Vagina (tissue), 2 donors: ENCODE data around the gene RHBDL3. TPM values are rescaled to one million over a fixed set of nuclear protein-coding genes. Genes with fewer than 3 reads are reported as not detected.
A peak's percentile ranks its signal among the peaks of the same experiment; 100 is the strongest.

Experiments used
- DNase-seq, 2 donors: peaks; one replicate each; pipeline ENCODE4 v3.0.0-alpha.2; 2017; ENCODE audit errors: extremely low spot score in 2 of 2
- H3K27ac ChIP-seq: fragments of 200-600 bp; sonication (generic); one replicate; pipeline ENCODE4 v1.5.1; 2019
- H3K27me3 ChIP-seq: fragments of 200-600 bp; sonication (generic); one replicate; pipeline ENCODE4 v1.5.1; 2019
- H3K36me3 ChIP-seq, 2 donors: fragments of 200-600 bp; sonication (generic); one replicate each; pipeline ENCODE4 v1.5.1; 2017 to 2019
- H3K4me1 ChIP-seq: fragments of 200-600 bp; sonication (generic); one replicate; pipeline ENCODE4 v1.5.1; 2019
- H3K4me3 ChIP-seq, 2 donors: fragments of 200-600 bp; sonication (generic); 1 replicate in 1 of 2; 2 replicates in 1 of 2; pipeline ENCODE4 v1.5.1; 2016 to 2019
- H3K9me3 ChIP-seq: fragments of 200-600 bp; sonication (generic); one replicate; pipeline ENCODE4 v1.5.1; 2019
- POLR2A ChIP-seq, 2 donors: fragments of 450-650 bp; IDR thresholded peaks; one replicate each; pipeline ENCODE4 v1.6.1; 2017; ENCODE audit warnings: antibody characterized with exemption in 2 of 2, mild to moderate bottlenecking in 2 of 2, moderate library complexity in 2 of 2
- POLR2AphosphoS5 ChIP-seq, 2 donors: sonication (generic); formaldehyde crosslinking; IDR thresholded peaks; one replicate each; pipeline ENCODE4 v1.9.0; 2017; ENCODE audit warnings: antibody characterized with exemption in 2 of 2, mild to moderate bottlenecking in 2 of 2, low read depth in 1 of 2; ENCODE audit not compliant: insufficient read depth in 1 of 2
- intact Hi-C: fragments of 100-400 bp; cut with DNase I; formaldehyde crosslinking; loops from one replicate; pipeline ENCODE4 v1.15.1; 2023
- total RNA-seq: library from RNA; depleted of rRNA; stranded (reverse); fragments of >200 nt; gene quantifications from one replicate; pipeline ENCODE4 v1.2.3, GENCODE V29; 2016
- TF ChIP-seq, protein P1 (sequence below), 3 experiments: fragments of 450-650 bp in 2 of 3; fragments of 200-600 bp in 1 of 3; sonication (generic) in 1 of 3; IDR thresholded peaks; one replicate each; pipeline ENCODE4 v1.5.1; 2017 to 2019; ENCODE audit warnings: antibody characterized with exemption in 3 of 3, mild to moderate bottlenecking in 2 of 3, moderate library complexity in 2 of 3

RHBDL3 gene
- total RNA-seq, 1 donor from 2014 or later, result 1.7 TPM

DNA sequence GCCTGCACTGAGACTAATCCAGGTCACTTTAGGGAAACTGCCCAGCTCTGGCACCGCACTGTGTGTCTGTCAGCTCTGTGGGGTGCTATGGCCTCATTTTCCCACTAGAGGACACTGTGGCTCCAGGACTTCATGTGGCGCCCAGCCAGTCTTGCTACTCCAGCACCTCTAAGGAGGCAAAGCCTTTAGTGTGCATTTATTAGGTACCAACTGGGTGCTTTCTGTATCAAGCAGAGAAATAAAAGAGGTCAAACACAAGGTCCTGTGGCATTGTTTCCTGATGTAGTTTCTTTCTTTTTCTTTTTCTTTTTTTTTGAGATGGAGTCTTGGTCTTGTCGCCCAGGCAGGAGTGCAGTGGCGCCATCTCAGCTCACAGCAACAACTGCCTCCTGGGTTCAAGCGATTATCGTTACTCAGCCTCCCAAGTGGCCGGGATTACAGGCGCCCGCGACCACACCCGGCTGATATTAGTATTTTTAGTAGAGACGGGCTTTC is 12.5 kb upstream of the RHBDL3 start:
- H3K4me3 ChIP-seq, result no peak overlapping the region
- H3K27me3 ChIP-seq, result no peaks in the 10 kb centered on the region
- no peak for DNase-seq
- TF ChIP-seq, protein P1, sequence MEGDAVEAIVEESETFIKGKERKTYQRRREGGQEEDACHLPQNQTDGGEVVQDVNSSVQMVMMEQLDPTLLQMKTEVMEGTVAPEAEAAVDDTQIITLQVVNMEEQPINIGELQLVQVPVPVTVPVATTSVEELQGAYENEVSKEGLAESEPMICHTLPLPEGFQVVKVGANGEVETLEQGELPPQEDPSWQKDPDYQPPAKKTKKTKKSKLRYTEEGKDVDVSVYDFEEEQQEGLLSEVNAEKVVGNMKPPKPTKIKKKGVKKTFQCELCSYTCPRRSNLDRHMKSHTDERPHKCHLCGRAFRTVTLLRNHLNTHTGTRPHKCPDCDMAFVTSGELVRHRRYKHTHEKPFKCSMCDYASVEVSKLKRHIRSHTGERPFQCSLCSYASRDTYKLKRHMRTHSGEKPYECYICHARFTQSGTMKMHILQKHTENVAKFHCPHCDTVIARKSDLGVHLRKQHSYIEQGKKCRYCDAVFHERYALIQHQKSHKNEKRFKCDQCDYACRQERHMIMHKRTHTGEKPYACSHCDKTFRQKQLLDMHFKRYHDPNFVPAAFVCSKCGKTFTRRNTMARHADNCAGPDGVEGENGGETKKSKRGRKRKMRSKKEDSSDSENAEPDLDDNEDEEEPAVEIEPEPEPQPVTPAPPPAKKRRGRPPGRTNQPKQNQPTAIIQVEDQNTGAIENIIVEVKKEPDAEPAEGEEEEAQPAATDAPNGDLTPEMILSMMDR (IDR thresholded peaks at IDR 0.05), result peak; percentile 86 to 97 (median 92)
- TF ChIP-seq POLR2A (IDR thresholded peaks at IDR 0.05) (no peak), POLR2AphosphoS5 (IDR thresholded peaks at IDR 0.05; ENCODE audit: insufficient read depth in 1 of 2, low read depth in 1 of 2) (no peak)
- H3K36me3 ChIP-seq, result no peaks in the 10 kb centered on the region
- no peak overlapping the region for H3K27ac ChIP-seq
- no peaks in the 10 kb centered on the region for H3K9me3 ChIP-seq
- intact Hi-C loops, result no loop called here
- no peaks in the 10 kb centered on the region for H3K4me1 ChIP-seq

DNA sequence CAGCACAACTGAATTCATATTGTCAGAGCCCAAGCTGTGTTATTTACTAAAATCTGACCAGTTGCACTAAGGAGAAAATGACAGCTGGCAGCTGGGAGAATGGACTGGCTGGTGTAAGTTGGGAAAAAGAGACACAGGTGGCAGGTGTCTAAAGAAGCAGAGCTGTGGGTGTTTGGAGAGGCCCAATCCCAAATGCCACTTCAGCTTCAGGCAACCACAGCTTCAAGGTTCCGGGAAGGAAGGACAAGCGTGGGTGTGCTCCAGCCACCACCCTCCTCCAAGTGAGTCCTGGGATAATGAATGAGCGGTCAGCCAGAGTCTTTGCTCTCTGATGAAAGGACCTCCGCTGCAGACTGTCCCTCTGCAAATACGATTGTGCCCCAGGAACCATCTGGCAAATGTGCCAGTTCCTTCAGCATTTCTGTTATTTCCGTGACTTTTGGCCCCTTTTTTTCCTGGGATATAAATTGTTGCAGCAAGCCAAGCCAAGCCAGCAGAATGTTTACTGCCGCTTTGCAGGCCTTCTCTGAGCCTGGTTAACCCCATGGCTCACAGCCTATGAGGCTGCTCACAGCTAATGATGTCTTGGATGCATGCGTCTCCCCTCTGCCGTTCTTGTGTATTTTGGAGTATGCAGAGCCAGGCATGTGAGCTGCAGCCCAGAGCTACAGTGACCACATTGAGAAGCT is 9.5 kb upstream of the RHBDL3 start:
- no peak for DNase-seq
- Histone ChIP-seq H3K4me3 (no peak overlapping the region), H3K4me1 (no peaks in the 10 kb centered on the region), H3K36me3 (no peaks in the 10 kb centered on the region), H3K27me3 (no peaks in the 10 kb centered on the region), H3K27ac (no peak overlapping the region), H3K9me3 (no peaks in the 10 kb centered on the region)
- intact Hi-C loops, result loop anchor here (5.0 kb wide), 1 partner anchor 66 kb away; no protein-coding TSS in a partner anchor
- TF ChIP-seq, protein P1 (IDR thresholded peaks at IDR 0.05), result no peak
- TF ChIP-seq POLR2A (IDR thresholded peaks at IDR 0.05) (no peak), POLR2AphosphoS5 (IDR thresholded peaks at IDR 0.05; ENCODE audit: insufficient read depth in 1 of 2, low read depth in 1 of 2) (no peak)

- Histone ChIP-seq H3K4me1 (no peaks in the 10 kb centered on the region), H3K27me3 (no peaks in the 10 kb centered on the region), H3K36me3 (no peaks in the 10 kb centered on the region), H3K4me3 (no peak overlapping the region), H3K27ac (no peak overlapping the region), H3K9me3 (no peaks in the 10 kb centered on the region)
- intact Hi-C loops, result loop anchor here (5.0 kb wide), 1 partner anchor 66 kb away; no protein-coding TSS in a partner anchor
- DNase-seq, result no peak
- TF ChIP-seq POLR2AphosphoS5 (IDR thresholded peaks at IDR 0.05; ENCODE audit: insufficient read depth in 1 of 2, low read depth in 1 of 2) (no peak), POLR2A (IDR thresholded peaks at IDR 0.05) (no peak)
- TF ChIP-seq, protein P1 (IDR thresholded peaks at IDR 0.05), result no peak
These were observed 9.0 kb upstream of the RHBDL3 start for GRCh38 chr17:32256701-32257019.

DNA sequence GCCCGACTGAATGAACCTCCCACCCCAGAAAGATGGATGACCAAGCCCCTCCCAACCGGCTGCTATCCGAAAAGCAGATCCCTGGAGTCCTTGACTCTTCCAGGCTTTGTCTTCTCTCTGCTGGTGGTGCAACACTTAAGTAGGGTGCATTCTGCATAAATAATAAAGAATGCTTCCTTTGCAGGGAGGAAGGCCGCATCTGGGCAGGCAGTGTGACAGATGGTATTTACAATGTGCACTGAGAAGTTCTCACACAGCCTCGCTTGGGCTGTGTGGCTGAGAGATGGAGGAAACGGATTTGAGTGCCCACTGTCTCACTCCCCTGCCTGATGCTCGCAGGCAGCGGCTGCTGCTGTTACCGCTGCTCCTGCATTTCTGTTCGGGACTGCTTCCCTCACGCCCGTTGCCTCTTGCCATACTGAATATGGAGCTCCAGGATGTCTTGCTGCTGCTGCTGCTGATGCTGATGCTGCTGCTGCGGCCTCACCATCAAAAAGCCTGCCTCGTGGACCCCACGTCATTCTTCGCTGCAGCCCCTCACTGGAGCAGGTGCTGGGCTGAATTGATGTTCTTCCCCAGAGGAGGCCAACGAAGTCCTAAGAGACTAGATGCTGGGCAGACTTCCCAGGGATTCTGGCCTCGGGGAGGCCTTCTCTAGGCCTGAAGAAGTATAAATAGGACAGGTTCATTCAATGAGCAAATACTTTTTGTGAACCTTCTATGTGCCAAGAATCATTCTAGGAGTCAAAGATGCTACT is 7.1 kb upstream of the RHBDL3 start:
- H3K27me3 ChIP-seq, result no peaks in the 10 kb centered on the region
- no peaks in the 10 kb centered on the region for H3K36me3 ChIP-seq
- no peaks in the 10 kb centered on the region for H3K4me1 ChIP-seq
- no peak for DNase-seq
- H3K9me3 ChIP-seq, result no peaks in the 10 kb centered on the region
- intact Hi-C loops, result loop anchor here (5.0 kb wide), 1 partner anchor 64 kb away; no protein-coding TSS in a partner anchor
- no peak overlapping the region for H3K27ac ChIP-seq
- no peak overlapping the region for H3K4me3 ChIP-seq
- no peak for TF ChIP-seq POLR2A (IDR thresholded peaks at IDR 0.05)
- no peak for TF ChIP-seq POLR2AphosphoS5 (IDR thresholded peaks at IDR 0.05; ENCODE audit: insufficient read depth in 1 of 2, low read depth in 1 of 2)
- TF ChIP-seq, protein P1 (IDR thresholded peaks at IDR 0.05), result no peak
